NB4 (cell line): Measurements from ENCODE around the gene ZSCAN26.
A peak's percentile ranks its signal among the peaks of the same experiment; 100 is the strongest.

ENCODE experiments used
- DNase-seq: peaks from one replicate; pipeline ENCODE4 v3.0.0; 2010; ENCODE audit warnings: low read depth
- H3K4me3 ChIP-seq: one replicate; pipeline ENCODE4 v1.5.1; 2011; ENCODE audit warnings: mild to moderate bottlenecking, low read depth, low read length, moderate library complexity
- CTCF ChIP-seq: IDR thresholded peaks from one replicate; pipeline ENCODE4 v1.5.1; 2012; ENCODE audit warnings: low read depth, low read length
- MAX ChIP-seq: IDR thresholded peaks from 2 replicates; pipeline ENCODE4 v1.6.1; 2011; ENCODE audit warnings: low read depth, low read length
- MYC ChIP-seq: IDR thresholded peaks from 2 replicates; pipeline ENCODE4 v1.6.1; 2011; ENCODE audit warnings: low read depth, low read length
- POLR2A ChIP-seq: IDR thresholded peaks from 2 replicates; pipeline ENCODE4 v1.6.1; 2011; ENCODE audit warnings: mild to moderate bottlenecking; ENCODE audit not compliant: insufficient read length; ENCODE audit errors: extremely low read depth

The ZSCAN26 gene

GRCh38 chr6:28224131-28225055 is 42.5 kb upstream of the ZSCAN26 start:
- TF ChIP-seq MAX, result no peak
- DNase-seq, result no peak
- peak overlapping the region; percentile 93 for H3K4me3 ChIP-seq

GRCh38 chr6:28225056-28225834 is 41.7 kb upstream of the ZSCAN26 start, which contains the start of gene ZSCAN9:
Gene ZSCAN9 (plus strand): TSS chr6:28225275. CDS start chr6:28227085, 1,810 bp downstream.
- TF ChIP-seq MAX, result no peak
- no peak for TF ChIP-seq MYC
- TF ChIP-seq CTCF, result no peak
- peak; percentile 52 for TF ChIP-seq POLR2A
- peak; percentile 90 for DNase-seq
- H3K4me3 ChIP-seq, result peak within 1 kb of the TSS; percentile 93

GRCh38 chr6:28226460-28226859 is 40.5 kb upstream of the ZSCAN26 start:
- H3K4me3 ChIP-seq, result peak overlapping the region; percentile 93
- TF ChIP-seq CTCF, result no peak
- TF ChIP-seq POLR2A, result no peak
- TF ChIP-seq MAX, result no peak
- DNase-seq, result no peak

- TF ChIP-seq MYC (no peak), MAX (no peak), POLR2A (no peak)
- no peak for DNase-seq
Measured at GRCh38 chr6:28232785-28233184, 34.2 kb upstream of the ZSCAN26 start.

GRCh38 chr6:28235912-28236452 is 31.0 kb upstream of the ZSCAN26 start:
- H3K4me3 ChIP-seq, result no peak overlapping the region
- DNase-seq, result peak; percentile 38
- no peak for TF ChIP-seq POLR2A
- no peak for TF ChIP-seq MAX
- TF ChIP-seq MYC, result no peak
- TF ChIP-seq CTCF, result no peak

More at GRCh38 chr6:28232785-28233184, 34.2 kb upstream of the ZSCAN26 start:
- no peak overlapping the region for H3K4me3 ChIP-seq

- H3K4me3 ChIP-seq, result no peak overlapping the region
- no peak for DNase-seq
- TF ChIP-seq POLR2A (no peak), MYC (no peak), CTCF (no peak), MAX (no peak)
Measured at GRCh38 chr6:28239636-28240035, 27.3 kb upstream of the ZSCAN26 start.
